HG03159 (cell line): ENCODE results near the gene NDUFB7.

Source experiments
- ATAC-seq: cut with Tn5 transposase; IDR thresholded peaks from one replicate; pipeline ENCODE4 v1.9.1; 2021; ENCODE audit warnings: mild to moderate bottlenecking, moderate library complexity; ENCODE audit not compliant: unreplicated experiment

NDUFB7 gene

GRCh38 chr19:14526423-14526822, 45.4 kb downstream of the NDUFB7 start:
- ATAC-seq, result no peak

- no peak for ATAC-seq
These were observed 46.1 kb downstream of the NDUFB7 start for GRCh38 chr19:14525729-14526128.

GRCh38 chr19:14520543-14520942, 51.3 kb downstream of the NDUFB7 start:
- no peak for ATAC-seq

- no peak for ATAC-seq
These were observed 51.9 kb downstream of the NDUFB7 start for GRCh38 chr19:14519860-14520407.

- no peak for ATAC-seq
These were observed 52.5 kb downstream of the NDUFB7 start for GRCh38 chr19:14519245-14519859.

- ATAC-seq, result peak; percentile 60
These were observed 53.9 kb downstream of the NDUFB7 start, which contains the start of gene DNAJB1 for GRCh38 chr19:14517840-14518505. TSS of gene DNAJB1 (minus strand) at chr19:14518397. CDS start at chr19:14518349, 48 bp downstream.

GRCh38 chr19:14517446-14517839, 54.4 kb downstream of the NDUFB7 start:
- ATAC-seq, result no peak

- no peak for ATAC-seq
These were observed 55.0 kb downstream of the NDUFB7 start for GRCh38 chr19:14516746-14517438.
